Activated CD8-positive, alpha-beta memory T cell treated with anti-CD3 and anti-CD28 coated beads for 48 hours (primary cell): ENCODE results near the gene BLOC1S6.
A peak's percentile ranks its signal among the peaks of the same experiment; 100 is the strongest.
"Not testable (repeated sequence)": the region's sequence is repeated elsewhere in the genome, so short reads cannot be mapped to it uniquely, and the experiment has no call there.

Source experiments
- DNase-seq, 3 experiments: peaks; one replicate each; pipeline ENCODE4 v3.0.0-alpha.2; 2020; ENCODE audit warnings: low read depth in 2 of 3, low spot score in 2 of 3

BLOC1S6 gene

GRCh38 chr15:45637552-45638033 lies 50.4 kb downstream of the BLOC1S6 start:
- peak in 1 of 3 experiments; percentile 14 for DNase-seq

GRCh38 chr15:45640616-45641015 lies 53.4 kb downstream of the BLOC1S6 start:
- no peak for DNase-seq

GRCh38 chr15:45641374-45641781 lies 54.2 kb downstream of the BLOC1S6 start:
- no peak for DNase-seq

- DNase-seq, result no peak
Measured at GRCh38 chr15:45641999-45642932, 55.1 kb downstream of the BLOC1S6 start.

- DNase-seq, result no peak
Measured at GRCh38 chr15:45644437-45644836, 57.3 kb downstream of the BLOC1S6 start.

GRCh38 chr15:45645026-45645980 lies 58.1 kb downstream of the BLOC1S6 start:
- no peak for DNase-seq

- DNase-seq, result no peak
Measured at GRCh38 chr15:45646220-45646619, 59.0 kb downstream of the BLOC1S6 start.

- DNase-seq, result no peak
Measured at GRCh38 chr15:45647828-45648227, 60.6 kb downstream of the BLOC1S6 start.

- no peak for DNase-seq
Measured at GRCh38 chr15:45648521-45649200, 61.5 kb downstream of the BLOC1S6 start.

GRCh38 chr15:45650007-45650406 lies 62.8 kb downstream of the BLOC1S6 start:
- not testable (repeated sequence) for DNase-seq

- no peak for DNase-seq
Measured at GRCh38 chr15:45650889-45651525, 63.8 kb downstream of the BLOC1S6 start.

- no peak for DNase-seq
Measured at GRCh38 chr15:45653702-45654424, 66.7 kb downstream of the BLOC1S6 start.

GRCh38 chr15:45654749-45655148 lies 67.6 kb downstream of the BLOC1S6 start:
- no peak for DNase-seq

GRCh38 chr15:45657254-45657653 lies 70.1 kb downstream of the BLOC1S6 start:
- DNase-seq, result no peak

- DNase-seq, result no peak
Measured at GRCh38 chr15:45657764-45658545, 70.8 kb downstream of the BLOC1S6 start.
